SU-DHL-6 (cell line): ENCODE measurements around the gene MTERF4.

Source experiments
- EZH2phosphoT487 ChIP-seq: fragments of 200-600 bp; sonication (generic), shearing (Covaris generic); conservative IDR thresholded peaks from 2 replicates; pipeline ENCODE4 v1.6.1; 2018; ENCODE audit warnings: mild to moderate bottlenecking, antibody characterized with exemption, low read length, moderate library complexity, mixed read lengths
- TF ChIP-seq, protein P1 (sequence below): fragments of 200-600 bp; sonication (generic); IDR thresholded peaks from one replicate; pipeline ENCODE4 v1.5.1; 2017; ENCODE audit warnings: antibody characterized with exemption, mild to moderate bottlenecking, low read length, moderate library complexity; ENCODE audit not compliant: insufficient read depth, poor library complexity, severe bottlenecking

DNA sequence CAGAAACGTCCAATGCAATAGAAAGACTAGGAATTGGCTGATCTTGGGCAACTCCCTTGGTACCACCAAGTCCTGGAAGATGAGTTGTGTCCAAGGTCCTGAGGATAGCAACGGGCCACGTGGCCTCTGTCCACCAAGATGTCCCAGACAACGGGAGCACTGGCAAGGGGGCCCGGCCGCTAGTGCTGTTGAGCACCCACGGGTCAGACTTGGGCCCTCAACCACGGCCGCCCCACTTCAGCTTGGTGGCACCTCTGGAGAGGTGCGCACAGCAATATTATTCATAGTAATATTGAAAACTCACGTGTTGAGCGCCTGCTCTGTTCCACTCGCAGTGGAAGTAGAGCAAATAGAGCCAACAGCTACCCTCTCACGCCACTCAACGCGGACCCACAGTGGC lies 28.2 kb upstream of the MTERF4 start:
- TF ChIP-seq, protein P1, sequence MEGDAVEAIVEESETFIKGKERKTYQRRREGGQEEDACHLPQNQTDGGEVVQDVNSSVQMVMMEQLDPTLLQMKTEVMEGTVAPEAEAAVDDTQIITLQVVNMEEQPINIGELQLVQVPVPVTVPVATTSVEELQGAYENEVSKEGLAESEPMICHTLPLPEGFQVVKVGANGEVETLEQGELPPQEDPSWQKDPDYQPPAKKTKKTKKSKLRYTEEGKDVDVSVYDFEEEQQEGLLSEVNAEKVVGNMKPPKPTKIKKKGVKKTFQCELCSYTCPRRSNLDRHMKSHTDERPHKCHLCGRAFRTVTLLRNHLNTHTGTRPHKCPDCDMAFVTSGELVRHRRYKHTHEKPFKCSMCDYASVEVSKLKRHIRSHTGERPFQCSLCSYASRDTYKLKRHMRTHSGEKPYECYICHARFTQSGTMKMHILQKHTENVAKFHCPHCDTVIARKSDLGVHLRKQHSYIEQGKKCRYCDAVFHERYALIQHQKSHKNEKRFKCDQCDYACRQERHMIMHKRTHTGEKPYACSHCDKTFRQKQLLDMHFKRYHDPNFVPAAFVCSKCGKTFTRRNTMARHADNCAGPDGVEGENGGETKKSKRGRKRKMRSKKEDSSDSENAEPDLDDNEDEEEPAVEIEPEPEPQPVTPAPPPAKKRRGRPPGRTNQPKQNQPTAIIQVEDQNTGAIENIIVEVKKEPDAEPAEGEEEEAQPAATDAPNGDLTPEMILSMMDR, result no peak
- TF ChIP-seq EZH2phosphoT487, result no peak
